RWPE2 (cell line): ENCODE measurements around the gene ADAM21.
"Not testable (repeated sequence)": the region's sequence is repeated elsewhere in the genome, so short reads cannot be mapped to it uniquely, and the experiment has no call there.

Experiments used
- ATAC-seq: fragments of 200-7000 bp; cut with Tn5 transposase; 3 replicates; pipeline ENCODE4 v1.9.1; 2021; ENCODE audit warnings: low read depth
- DNase-seq: peaks from one replicate; pipeline ENCODE4 v3.0.0-alpha.2; 2020; ENCODE audit warnings: low spot score
- H3K27ac ChIP-seq: fragments of 450-650 bp; 2 replicates; pipeline ENCODE4 v1.5.1; 2017; ENCODE audit warnings: mild to moderate bottlenecking; ENCODE audit not compliant: poor library complexity, severe bottlenecking
- H3K27me3 ChIP-seq: fragments of 250-450 bp; sonication (Bioruptor Pico); 2 replicates; pipeline ENCODE4 v1.5.1; 2021; ENCODE audit warnings: mild to moderate bottlenecking, moderate library complexity; ENCODE audit not compliant: insufficient read depth, poor library complexity, severe bottlenecking
- H3K36me3 ChIP-seq: fragments of 250-450 bp; sonication (Bioruptor Pico); 2 replicates; pipeline ENCODE4 v1.5.1; 2020; ENCODE audit warnings: low read depth, mild to moderate bottlenecking, moderate library complexity
- H3K4me1 ChIP-seq: fragments of 250-450 bp; sonication (Bioruptor Pico); 2 replicates; pipeline ENCODE4 v1.5.1; 2021; ENCODE audit warnings: mild to moderate bottlenecking, moderate library complexity; ENCODE audit not compliant: insufficient read depth, poor library complexity, severe bottlenecking
- H3K4me3 ChIP-seq: fragments of 250-450 bp; sonication (Bioruptor Pico); 2 replicates; pipeline ENCODE4 v1.5.1; 2021; ENCODE audit warnings: mild to moderate bottlenecking, moderate library complexity; ENCODE audit not compliant: severe bottlenecking
- H3K9me3 ChIP-seq: fragments of 250-450 bp; sonication (Bioruptor Pico); 2 replicates; pipeline ENCODE4 v1.5.1; 2021; ENCODE audit warnings: mild to moderate bottlenecking, moderate library complexity; ENCODE audit not compliant: severe bottlenecking
- TF ChIP-seq, protein P1 (sequence below): fragments of 450-650 bp; IDR thresholded peaks from one replicate; pipeline ENCODE4 v1.5.1; 2017; ENCODE audit warnings: mild to moderate bottlenecking, moderate library complexity; ENCODE audit not compliant: poor library complexity, severe bottlenecking

The ADAM21 gene

DNA sequence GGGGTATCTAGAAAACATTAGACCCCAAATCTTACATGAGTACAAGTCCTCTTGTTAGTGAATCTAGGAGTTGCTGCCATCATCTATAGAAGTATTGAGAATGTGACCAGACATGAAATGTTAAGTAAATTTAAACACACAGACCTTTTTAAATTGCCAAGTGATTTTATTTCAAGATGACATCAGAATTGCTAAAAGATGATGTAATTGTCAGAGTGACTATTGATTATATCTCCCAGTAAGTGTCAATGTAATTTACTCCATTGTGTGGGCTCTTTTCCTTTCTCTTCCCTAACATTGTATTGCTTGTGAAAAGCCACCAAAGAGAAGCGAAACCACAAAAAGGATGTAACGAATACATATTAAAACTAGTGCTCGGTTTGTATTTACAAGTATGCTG is 16.8 kb downstream of the ADAM21 start:
- Histone ChIP-seq H3K27me3 (no peaks in the 10 kb centered on the region), H3K9me3 (no peaks in the 10 kb centered on the region), H3K36me3 (no peaks in the 10 kb centered on the region), H3K4me3 (no peak overlapping the region), H3K27ac (no peak overlapping the region), H3K4me1 (no peaks in the 10 kb centered on the region)
- DNase-seq (no peak), ATAC-seq (no peak)
- TF ChIP-seq, protein P1, sequence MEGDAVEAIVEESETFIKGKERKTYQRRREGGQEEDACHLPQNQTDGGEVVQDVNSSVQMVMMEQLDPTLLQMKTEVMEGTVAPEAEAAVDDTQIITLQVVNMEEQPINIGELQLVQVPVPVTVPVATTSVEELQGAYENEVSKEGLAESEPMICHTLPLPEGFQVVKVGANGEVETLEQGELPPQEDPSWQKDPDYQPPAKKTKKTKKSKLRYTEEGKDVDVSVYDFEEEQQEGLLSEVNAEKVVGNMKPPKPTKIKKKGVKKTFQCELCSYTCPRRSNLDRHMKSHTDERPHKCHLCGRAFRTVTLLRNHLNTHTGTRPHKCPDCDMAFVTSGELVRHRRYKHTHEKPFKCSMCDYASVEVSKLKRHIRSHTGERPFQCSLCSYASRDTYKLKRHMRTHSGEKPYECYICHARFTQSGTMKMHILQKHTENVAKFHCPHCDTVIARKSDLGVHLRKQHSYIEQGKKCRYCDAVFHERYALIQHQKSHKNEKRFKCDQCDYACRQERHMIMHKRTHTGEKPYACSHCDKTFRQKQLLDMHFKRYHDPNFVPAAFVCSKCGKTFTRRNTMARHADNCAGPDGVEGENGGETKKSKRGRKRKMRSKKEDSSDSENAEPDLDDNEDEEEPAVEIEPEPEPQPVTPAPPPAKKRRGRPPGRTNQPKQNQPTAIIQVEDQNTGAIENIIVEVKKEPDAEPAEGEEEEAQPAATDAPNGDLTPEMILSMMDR: no peak

DNA sequence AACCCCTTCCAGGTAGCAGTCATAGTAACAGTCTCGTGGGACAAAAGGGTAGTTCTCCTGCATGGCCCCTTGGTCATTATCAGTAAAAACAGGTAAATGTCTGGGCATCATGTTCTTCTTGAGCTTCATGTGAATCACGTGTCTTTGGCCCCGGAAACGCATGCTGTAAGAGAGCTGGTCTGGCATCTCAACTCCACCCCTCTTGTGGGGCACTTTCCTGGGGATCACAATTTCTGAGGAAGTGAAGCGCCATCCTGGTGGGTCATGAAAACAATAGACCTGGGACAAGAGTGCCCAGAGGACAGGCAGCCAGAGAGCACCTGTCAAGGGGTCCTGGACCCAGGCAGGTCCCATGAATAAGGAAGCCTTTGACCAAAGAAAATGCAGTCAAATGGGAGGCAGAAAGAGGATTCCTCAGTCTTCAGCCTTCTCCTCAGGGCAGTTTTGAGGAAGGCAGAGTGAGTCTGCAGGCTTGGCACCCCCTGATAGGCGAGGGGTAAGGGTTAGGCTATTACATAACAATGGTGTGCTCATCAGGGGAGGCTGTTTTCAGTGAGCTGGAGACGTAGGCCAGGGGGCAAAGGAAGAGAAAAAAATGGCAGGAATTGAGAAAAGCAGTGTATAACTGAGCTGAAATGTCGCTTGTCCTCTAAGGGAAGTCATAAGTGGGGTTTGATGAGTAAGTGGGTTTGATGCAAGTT is 19.0 kb downstream of the ADAM21 start:
- H3K4me3 ChIP-seq, ATAC-seq, H3K36me3 ChIP-seq, DNase-seq, H3K9me3 ChIP-seq, H3K4me1 ChIP-seq, H3K27ac ChIP-seq, H3K27me3 ChIP-seq: not testable (repeated sequence)

DNA sequence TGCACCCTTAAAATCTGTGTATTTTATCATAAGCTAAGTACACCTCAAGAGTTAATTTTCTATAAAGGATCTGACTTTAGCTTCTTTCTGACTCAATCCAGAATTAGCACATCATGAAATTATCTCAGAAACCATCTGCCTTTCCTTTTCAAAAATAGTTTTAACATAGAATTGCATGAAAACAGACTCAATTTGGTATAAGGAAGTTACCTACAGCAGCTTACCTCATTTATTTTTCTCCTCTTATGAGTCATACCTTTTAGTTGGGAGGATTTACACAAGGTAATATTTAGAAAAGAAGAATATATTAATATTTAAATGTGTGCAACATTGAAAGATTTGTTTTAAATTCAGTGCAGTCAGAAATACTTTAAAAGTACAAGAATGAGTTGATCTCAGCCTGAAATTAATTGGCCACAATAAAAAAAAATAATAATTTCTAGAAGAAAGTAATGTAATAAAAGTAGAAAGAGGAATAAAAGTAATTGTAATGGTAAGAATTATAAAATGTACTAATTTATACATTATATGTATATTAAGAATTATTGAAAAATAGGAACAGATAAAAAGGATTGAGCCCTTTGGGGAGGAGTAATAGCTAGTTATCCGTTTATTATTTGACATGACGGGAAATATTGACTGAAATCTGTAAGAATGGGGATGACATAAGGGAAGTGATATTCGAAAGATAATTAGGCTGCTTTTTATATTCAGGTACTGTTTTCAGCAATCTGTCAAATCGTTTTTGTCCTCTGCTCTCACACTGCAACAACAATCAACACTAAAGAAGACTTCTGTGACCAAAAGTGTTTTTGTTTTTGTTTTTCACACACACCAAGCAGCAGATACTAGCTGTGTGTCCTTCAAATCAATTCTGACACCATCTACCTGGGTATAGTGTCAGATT is 20.5 kb downstream of the ADAM21 start:
- no peak for DNase-seq
- ATAC-seq: no peak
- Histone ChIP-seq H3K36me3 (no peaks in the 10 kb centered on the region), H3K27me3 (no peaks in the 10 kb centered on the region), H3K27ac (no peak overlapping the region), H3K4me3 (no peak overlapping the region), H3K4me1 (no peaks in the 10 kb centered on the region), H3K9me3 (no peaks in the 10 kb centered on the region)
- TF ChIP-seq, protein P1: no peak

DNA sequence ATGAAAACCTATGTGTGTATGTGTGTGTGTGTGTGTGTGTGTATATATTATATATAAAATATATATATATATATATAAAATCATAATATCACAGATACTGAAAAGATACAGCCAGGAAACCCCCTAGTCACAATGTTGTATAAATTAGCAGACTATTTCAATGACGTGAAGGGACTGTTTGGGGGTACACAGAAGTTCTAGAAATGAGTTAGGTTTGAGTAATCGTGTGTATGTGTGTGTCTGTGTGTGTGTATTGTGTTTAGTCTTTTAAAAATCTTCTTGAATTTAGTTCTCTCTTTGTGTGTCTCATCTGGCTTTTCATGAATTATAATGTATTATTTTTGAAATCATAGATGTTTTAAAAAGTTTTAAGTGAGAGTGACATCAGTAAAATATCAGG is 21.9 kb downstream of the ADAM21 start:
- TF ChIP-seq, protein P1: no peak
- Histone ChIP-seq H3K27ac (no peak overlapping the region), H3K27me3 (no peaks in the 10 kb centered on the region), H3K36me3 (no peaks in the 10 kb centered on the region), H3K9me3 (no peaks in the 10 kb centered on the region), H3K4me3 (no peak overlapping the region), H3K4me1 (no peaks in the 10 kb centered on the region)
- no peak for ATAC-seq
- DNase-seq: no peak

DNA sequence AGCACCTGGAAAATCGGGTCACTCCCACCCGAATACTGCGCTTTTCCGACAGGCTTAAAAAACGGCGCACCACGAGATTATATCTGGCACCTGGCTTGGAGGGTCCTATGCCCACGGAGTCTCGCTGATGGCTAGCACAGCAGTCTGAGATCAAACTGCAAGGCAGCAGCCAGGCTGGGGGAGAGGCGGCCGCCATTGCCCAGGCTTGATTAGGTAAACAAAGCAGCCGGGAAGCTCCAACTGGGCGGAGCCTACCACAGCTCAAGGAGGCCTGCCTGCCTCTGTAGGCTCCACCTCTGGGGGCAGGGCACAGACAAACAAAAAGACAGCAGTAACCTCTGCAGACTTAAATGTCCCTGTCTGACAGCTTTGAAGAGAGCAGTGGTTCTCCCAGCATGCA is 23.5 kb downstream of the ADAM21 start:
- H3K36me3 ChIP-seq, H3K4me3 ChIP-seq, H3K27ac ChIP-seq, ATAC-seq, H3K9me3 ChIP-seq, H3K27me3 ChIP-seq, H3K4me1 ChIP-seq, DNase-seq: not testable (repeated sequence)

DNA sequence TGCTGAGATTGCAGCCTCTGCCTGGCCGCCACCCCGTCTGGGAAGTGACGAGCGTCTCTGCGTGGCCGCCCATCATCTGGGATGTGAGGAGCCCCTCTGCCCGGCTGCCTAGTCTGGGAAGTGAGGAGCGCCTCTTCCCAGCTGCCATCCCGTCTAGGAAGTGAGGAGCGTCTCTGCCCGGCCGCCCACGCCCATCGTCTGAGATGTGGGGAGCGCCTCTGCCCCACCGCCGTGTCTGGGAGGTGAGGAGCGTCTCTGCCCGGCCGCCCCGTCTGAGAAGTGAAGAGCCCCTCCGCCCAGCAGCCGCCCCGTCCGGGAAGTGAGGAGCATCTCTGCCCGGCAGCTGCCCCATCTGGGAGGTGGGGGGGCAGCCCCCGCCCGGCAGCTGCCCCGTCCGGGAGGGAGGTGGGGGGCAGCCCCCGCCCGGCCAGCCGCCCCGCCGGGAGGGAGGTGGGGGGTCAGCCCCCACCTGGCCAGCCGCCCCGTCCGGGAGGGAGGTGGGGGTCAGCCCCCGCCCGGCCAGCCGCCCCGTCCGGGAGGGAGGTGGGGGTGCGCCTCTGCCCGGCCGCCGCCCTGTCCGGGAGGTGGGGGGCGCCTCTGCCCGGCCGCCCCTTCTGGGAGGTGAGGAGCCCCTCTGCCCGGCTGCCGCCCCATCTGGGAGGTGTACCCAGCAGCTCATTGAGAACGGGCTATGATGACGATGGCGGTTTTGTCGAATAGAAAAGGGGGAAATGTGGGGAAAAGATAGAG is 25.6 kb downstream of the ADAM21 start:
- not testable (repeated sequence) for ATAC-seq, DNase-seq, H3K4me1 ChIP-seq, H3K36me3 ChIP-seq, H3K9me3 ChIP-seq, H3K27me3 ChIP-seq, H3K27ac ChIP-seq, H3K4me3 ChIP-seq
